K562 (cell line): Measurements from ENCODE around the gene KBTBD2.
"Not testable (repeated sequence)": the region's sequence is repeated elsewhere in the genome, so short reads cannot be mapped to it uniquely, and the experiment has no call there.

Experiments used
- CTCF ChIP-seq, 3 experiments: IDR thresholded peaks in 2 of 3; conservative IDR thresholded peaks in 1 of 3; 2 replicates each; pipeline ENCODE4 v1.5.1; 2011 to 2012; ENCODE audit warnings: low read length in 3 of 3, mild to moderate bottlenecking in 3 of 3, control low read depth in 2 of 3, improper control_type of control experiment in 1 of 3, inconsistent platforms in 1 of 3, low read depth in 1 of 3, mixed read lengths in 1 of 3, moderate library complexity in 1 of 3; ENCODE audit not compliant: insufficient read depth in 2 of 3
- EP300 ChIP-seq: IDR thresholded peaks from 2 replicates; pipeline ENCODE4 v1.6.1; 2012; ENCODE audit warnings: low read length, improper control_type of control experiment
- GABPA ChIP-seq: fragments of 200-800 bp; sonication (Bioruptor generic); conservative IDR thresholded peaks from 2 replicates; pipeline ENCODE4 v1.6.1; 2016; ENCODE audit warnings: low read depth, missing genetic modification characterization, missing compliant biosample characterization
- NR2C2 ChIP-seq, 2 experiments: fragments of 200-800 bp in 1 of 2; sonication (Bioruptor generic) in 1 of 2; sonication (generic) in 1 of 2; formaldehyde crosslinking in 1 of 2; IDR thresholded peaks; 2 replicates each; pipeline versions ENCODE4 v1.6.1 to v1.8.0; 2016 to 2022; ENCODE audit warnings: mild to moderate bottlenecking in 1 of 2, missing compliant biosample characterization in 1 of 2, missing genetic modification characterization in 1 of 2, missing genetic modification reagents in 1 of 2
- ZBTB43 ChIP-seq: sonication (generic); formaldehyde crosslinking; IDR thresholded peaks from 2 replicates; pipeline ENCODE4 v1.8.0; 2023; ENCODE audit warnings: mild to moderate bottlenecking, missing genetic modification reagents
- ZNF274 ChIP-seq: IDR thresholded peaks from 2 replicates; pipeline ENCODE4 v1.6.1; 2011; ENCODE audit warnings: low read depth, mild to moderate bottlenecking, low read length, moderate library complexity, borderline replicate concordance

- TF ChIP-seq ZNF274; EP300; CTCF (IDR thresholded peaks at IDR 0.05 in 2 of 3, conservative IDR thresholded peaks at IDR 0.05 in 1 of 3; ENCODE audit: insufficient read depth in 2 of 3, low read depth in 1 of 3, low read length in 3 of 3); NR2C2 (CRISPR knock-in tag; IDR thresholded peaks at IDR 0.05); NR2C2 (tag; IDR thresholded peaks at IDR 0.05); GABPA (tag); ZBTB43 (CRISPR knock-in tag): not testable (repeated sequence)
Observed at GRCh38 chr7:32878023-32878422, 13.5 kb downstream of the KBTBD2 start.
